Measurements from ENCODE around the gene ACAA2.

DNA sequence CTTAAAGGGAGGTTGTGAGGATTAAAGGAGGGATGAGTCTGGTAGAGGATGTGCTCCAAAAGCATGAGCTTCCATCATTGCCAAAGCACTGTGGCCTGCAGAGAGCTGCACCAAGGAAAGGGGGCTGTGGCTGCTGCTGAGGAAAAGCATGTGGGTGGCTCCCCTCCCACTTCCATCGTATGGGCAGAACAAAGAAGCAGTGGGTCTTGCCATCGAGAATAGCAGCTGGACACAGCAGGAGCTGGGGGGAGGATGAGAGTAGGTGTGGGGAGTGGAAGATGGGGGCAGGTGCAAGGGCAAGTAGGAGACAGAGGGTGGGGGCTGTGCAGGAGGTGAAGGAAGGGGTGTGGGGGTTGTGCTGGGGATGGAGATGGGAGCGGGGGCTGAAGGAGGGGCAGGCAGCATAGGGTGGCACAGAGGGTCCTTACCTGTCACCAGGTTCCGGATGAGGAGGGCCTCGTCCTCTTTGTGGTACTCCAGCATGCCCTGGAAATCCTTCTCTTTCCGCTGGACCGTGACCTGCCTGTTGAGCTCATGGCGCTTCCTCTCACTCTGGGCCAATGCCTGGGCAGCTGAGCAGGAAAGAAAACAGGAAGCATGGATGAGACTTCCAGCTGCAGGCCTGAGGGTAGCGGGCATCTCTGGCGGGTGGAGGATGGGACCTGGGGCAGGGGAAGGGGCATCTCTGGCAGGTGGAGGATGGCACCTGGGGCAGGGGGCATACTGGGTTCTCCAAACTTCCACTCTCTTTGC, 33.6 kb upstream of the ACAA2 start:
- TF ChIP-seq, protein P1, sequence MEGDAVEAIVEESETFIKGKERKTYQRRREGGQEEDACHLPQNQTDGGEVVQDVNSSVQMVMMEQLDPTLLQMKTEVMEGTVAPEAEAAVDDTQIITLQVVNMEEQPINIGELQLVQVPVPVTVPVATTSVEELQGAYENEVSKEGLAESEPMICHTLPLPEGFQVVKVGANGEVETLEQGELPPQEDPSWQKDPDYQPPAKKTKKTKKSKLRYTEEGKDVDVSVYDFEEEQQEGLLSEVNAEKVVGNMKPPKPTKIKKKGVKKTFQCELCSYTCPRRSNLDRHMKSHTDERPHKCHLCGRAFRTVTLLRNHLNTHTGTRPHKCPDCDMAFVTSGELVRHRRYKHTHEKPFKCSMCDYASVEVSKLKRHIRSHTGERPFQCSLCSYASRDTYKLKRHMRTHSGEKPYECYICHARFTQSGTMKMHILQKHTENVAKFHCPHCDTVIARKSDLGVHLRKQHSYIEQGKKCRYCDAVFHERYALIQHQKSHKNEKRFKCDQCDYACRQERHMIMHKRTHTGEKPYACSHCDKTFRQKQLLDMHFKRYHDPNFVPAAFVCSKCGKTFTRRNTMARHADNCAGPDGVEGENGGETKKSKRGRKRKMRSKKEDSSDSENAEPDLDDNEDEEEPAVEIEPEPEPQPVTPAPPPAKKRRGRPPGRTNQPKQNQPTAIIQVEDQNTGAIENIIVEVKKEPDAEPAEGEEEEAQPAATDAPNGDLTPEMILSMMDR (IDR thresholded peaks at IDR 0.05) = no peak
- TF ChIP-seq POLR2A (IDR thresholded peaks at IDR 0.05) = no peak
